PFSK-1 (cell line): ENCODE measurements around the gene RASSF4.

Source experiments
- FOXP2 ChIP-seq: optimal IDR thresholded peaks from 2 replicates; pipeline ENCODE3; 2011; ENCODE audit warnings: borderline replicate concordance, control low read depth, inconsistent platforms; ENCODE audit not compliant: insufficient read depth; ENCODE audit errors: extremely low read length, extremely low read depth
- POLR2AphosphoS5 ChIP-seq: IDR thresholded peaks from 2 replicates; pipeline ENCODE4 v1.6.1; 2012; ENCODE audit warnings: low read depth, mild to moderate bottlenecking, control low read depth, low read length, moderate library complexity
- SIN3A ChIP-seq: IDR thresholded peaks from 2 replicates; pipeline ENCODE4 v1.6.1; 2012; ENCODE audit warnings: mild to moderate bottlenecking, low read length, moderate library complexity, borderline replicate concordance; ENCODE audit not compliant: insufficient read depth
- TAF1 ChIP-seq: IDR thresholded peaks from 2 replicates; pipeline ENCODE4 v1.6.1; 2012; ENCODE audit warnings: low read length, control low read depth, borderline replicate concordance; ENCODE audit not compliant: insufficient read depth
- TF ChIP-seq, protein P1 (sequence below), 2 experiments: IDR thresholded peaks; 2 replicates each; pipeline versions ENCODE4 v1.6.1 to v1.8.0; 2011 to 2012; ENCODE audit warnings: low read depth in 2 of 2, low read length in 2 of 2, control low read depth in 1 of 2, inconsistent platforms in 1 of 2, mild to moderate bottlenecking in 1 of 2, moderate library complexity in 1 of 2; ENCODE audit not compliant: insufficient read depth in 1 of 2

RASSF4 gene

DNA sequence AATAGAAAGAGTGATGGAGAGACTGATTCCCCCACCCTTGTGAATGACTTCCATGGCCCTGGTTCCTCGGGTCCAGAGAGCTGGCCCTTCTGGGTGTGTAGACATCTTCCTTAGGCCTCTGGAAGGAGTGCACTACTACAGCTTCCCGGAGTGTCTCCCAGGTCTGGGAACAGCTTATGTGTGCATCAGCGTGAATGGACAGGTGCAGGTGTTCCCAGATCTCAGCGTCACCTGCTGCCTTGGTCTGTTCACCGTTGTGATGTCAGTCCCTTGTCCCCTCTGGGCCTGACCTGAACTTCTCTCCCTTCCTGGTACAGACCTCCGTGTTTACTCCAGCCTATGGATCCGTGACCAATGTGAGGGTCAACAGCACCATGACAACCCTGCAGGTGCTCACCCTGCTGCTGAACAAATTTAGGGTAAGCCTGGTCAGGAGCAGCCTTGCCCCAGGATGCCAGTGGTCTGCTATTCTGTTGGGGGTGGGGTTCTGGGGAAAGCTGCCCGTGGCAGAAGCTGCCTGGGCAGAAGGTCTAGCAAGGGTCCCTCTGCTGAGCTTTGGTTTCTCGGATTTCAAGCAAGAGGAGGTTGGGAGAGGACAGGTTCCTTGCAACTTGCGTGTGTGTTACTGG, 29.5 kb downstream of the RASSF4 start:
- no peak for TF ChIP-seq FOXP2
- TF ChIP-seq POLR2AphosphoS5, result no peak
- TF ChIP-seq, protein P1, sequence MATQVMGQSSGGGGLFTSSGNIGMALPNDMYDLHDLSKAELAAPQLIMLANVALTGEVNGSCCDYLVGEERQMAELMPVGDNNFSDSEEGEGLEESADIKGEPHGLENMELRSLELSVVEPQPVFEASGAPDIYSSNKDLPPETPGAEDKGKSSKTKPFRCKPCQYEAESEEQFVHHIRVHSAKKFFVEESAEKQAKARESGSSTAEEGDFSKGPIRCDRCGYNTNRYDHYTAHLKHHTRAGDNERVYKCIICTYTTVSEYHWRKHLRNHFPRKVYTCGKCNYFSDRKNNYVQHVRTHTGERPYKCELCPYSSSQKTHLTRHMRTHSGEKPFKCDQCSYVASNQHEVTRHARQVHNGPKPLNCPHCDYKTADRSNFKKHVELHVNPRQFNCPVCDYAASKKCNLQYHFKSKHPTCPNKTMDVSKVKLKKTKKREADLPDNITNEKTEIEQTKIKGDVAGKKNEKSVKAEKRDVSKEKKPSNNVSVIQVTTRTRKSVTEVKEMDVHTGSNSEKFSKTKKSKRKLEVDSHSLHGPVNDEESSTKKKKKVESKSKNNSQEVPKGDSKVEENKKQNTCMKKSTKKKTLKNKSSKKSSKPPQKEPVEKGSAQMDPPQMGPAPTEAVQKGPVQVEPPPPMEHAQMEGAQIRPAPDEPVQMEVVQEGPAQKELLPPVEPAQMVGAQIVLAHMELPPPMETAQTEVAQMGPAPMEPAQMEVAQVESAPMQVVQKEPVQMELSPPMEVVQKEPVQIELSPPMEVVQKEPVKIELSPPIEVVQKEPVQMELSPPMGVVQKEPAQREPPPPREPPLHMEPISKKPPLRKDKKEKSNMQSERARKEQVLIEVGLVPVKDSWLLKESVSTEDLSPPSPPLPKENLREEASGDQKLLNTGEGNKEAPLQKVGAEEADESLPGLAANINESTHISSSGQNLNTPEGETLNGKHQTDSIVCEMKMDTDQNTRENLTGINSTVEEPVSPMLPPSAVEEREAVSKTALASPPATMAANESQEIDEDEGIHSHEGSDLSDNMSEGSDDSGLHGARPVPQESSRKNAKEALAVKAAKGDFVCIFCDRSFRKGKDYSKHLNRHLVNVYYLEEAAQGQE (IDR thresholded peaks at IDR 0.05; ENCODE audit: insufficient read depth in 1 of 2, low read depth in 2 of 2, low read length in 2 of 2), result no peak

DNA sequence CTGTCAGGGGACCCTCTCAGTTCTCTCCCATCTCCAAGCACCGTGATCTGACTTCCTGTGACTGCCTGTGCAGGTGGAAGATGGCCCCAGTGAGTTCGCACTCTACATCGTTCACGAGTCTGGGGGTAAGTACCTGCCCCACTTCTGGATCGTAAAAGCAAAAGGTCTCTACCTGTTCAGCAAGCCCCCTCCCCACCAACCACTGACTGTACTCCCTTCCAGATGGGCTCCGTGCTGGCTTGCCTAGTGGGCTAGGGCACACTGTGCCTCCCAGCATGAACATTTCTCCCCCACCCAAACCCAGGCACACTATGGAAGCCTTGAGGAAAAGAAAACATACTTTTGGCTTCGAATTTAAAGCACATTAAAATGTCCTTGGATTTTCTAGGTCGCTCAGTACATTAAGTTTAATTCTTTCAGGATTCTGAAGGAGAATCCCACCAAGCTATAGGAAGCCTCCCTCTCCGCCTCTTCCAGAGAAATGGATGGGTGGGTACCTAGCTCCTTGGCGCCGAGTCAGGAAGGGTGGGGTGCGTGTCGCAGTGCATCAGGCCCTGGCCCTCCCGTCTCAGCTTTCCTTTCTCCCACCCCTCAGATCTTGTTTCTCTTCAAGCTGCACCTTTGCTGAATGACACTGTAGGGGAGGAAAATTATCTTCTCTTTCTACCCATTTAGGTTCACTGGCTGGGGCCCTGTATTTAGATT, 30.1 kb downstream of the RASSF4 start:
- TF ChIP-seq TAF1, result no peak

DNA sequence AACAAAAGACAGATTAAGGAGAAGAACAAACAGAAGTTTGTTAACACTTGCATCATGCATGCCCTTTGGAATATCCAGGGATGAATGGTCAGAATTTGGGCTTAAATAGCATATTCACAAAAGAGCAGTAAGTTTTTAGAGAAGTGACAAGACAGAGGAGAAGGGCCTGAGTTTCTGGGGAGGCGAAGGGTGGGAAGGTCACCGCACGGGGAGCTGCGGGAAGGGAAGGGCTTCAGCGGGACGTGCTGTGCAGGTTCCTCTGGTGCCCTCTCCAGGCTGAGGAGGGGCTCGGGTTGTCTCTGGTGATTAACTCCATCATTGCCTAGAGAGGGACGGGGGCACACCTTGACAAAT, 30.7 kb downstream of the RASSF4 start:
- TF ChIP-seq, protein P1 (IDR thresholded peaks at IDR 0.05; ENCODE audit: insufficient read depth in 1 of 2, low read depth in 2 of 2, low read length in 2 of 2), result no peak
- TF ChIP-seq TAF1 (no peak), SIN3A (no peak), FOXP2 (no peak), POLR2AphosphoS5 (no peak)

DNA sequence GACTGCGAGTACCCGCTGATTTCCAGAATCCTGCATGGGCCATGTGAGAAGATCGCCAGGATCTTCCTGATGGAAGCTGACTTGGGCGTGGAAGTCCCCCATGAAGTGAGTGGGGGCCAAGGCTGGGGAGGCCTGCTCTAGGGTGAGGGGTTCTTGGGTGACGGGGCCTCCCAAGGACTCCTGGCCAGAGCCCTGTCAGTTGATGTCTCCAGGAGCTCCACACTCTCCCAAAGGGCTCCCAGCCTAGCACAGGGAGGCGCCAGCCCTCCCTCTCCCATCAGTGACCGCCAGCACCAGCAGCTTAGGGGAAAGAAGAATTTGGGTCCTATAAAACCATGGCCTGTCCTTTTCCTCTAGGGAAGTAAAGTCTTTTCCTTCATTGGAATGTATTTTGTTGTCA, 31.4 kb downstream of the RASSF4 start:
- TF ChIP-seq FOXP2, result no peak
- TF ChIP-seq SIN3A, result no peak
- no peak for TF ChIP-seq TAF1
- TF ChIP-seq, protein P1 (IDR thresholded peaks at IDR 0.05; ENCODE audit: insufficient read depth in 1 of 2, low read depth in 2 of 2, low read length in 2 of 2), result no peak
- TF ChIP-seq POLR2AphosphoS5, result no peak

DNA sequence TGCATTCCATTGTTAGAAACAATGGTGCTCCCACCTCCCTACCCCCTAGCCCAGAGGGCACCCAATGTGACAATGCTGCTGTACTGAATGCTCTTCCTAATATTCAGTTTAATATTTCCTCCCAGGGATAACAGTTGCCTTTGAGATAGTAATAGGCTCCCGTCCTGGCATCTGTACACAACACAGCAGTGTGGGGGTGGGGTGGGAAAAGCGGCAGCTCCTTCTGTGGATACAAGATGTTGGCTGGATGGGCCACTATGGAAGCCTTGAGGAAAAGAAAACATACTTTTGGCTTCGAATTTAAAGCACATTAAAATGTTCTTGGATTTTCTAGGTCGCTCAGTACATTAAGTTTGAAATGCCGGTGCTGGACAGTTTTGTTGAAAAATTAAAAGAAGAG, 32.0 kb downstream of the RASSF4 start:
- TF ChIP-seq TAF1 (no peak), POLR2AphosphoS5 (no peak)

DNA sequence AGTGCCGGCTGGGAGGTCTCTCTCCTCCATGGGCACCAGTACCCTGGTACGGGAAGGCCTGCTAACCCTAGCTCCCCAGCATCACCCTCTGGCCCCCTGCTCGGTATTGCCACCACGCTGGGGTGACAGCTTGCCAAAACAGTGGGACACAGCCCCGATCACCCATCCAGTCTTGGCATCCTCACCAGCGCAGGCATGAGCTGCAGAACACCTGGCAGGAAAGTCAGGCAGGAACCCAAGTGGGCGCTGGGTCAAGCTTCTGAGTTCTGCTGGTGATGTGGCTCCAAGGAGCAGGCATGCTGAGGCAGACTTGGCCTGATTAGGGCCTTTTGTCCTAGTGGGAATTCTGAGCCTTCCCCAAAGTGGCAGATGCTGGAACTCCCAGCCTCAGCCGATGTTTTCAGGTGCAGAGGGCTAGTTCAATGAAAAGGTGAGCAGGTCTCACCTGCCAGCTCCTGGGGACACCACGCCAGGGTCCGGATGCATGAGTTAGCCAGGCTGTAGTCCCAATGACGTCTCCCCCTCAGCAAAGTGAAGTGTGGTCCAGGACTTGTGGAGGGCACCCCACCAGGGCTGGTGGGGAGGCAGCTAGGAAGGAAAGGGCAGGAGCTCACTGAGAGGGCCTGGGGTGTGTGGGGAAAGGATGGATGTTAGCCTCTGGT, 32.6 kb downstream of the RASSF4 start:
- TF ChIP-seq, protein P1 (IDR thresholded peaks at IDR 0.05; ENCODE audit: insufficient read depth in 1 of 2, low read depth in 2 of 2, low read length in 2 of 2), result no peak
- TF ChIP-seq POLR2AphosphoS5 (no peak), TAF1 (no peak), FOXP2 (no peak), SIN3A (no peak)
